Pericardium fibroblast (primary cell): ENCODE results near the gene USP51. TPM values are rescaled to one million over a fixed set of nuclear protein-coding genes. Genes with fewer than 3 reads are reported as not detected.

Source experiments
- total RNA-seq: library from RNA; depleted of rRNA; stranded (reverse); fragments of >200 nt; gene quantifications from 2 replicates; pipeline ENCODE4 v1.2.3, GENCODE V29; 2015

USP51 gene
- total RNA-seq, result 0.70 and 4.3 TPM in 2 replicates

GRCh38 chrX:55489314-55490009 is at the start of gene USP51:
TSS of gene USP51 (minus strand) at chrX:55489848. CDS start at chrX:55488939, 909 bp downstream.

GRCh38 chrX:55451990-55452832 is 37.4 kb downstream of the USP51 start, which contains the start of gene MAGEH1:
TSS of gene MAGEH1 (plus strand) at chrX:55452127. CDS start at chrX:55452375, 248 bp downstream.

Other genes with a start within 250 kb of the USP51 start
- not detected in 2 replicates for gene PAGE3, start 224.9 kb downstream of the USP51 start, total RNA-seq
- gene MAGEH1, start 37.7 kb downstream of the USP51 start, total RNA-seq, result 29.7 and 32.7 TPM in 2 replicates
- gene FOXR2, start 133.6 kb upstream of the USP51 start, total RNA-seq, result not detected in 2 replicates
- gene RRAGB, start 227.9 kb upstream of the USP51 start, total RNA-seq, result 21.2 and 22.3 TPM in 2 replicates